ELF-1 (cell line): ENCODE results near the gene THSD4.

ENCODE experiments used
- DNase-seq: peaks from one replicate; pipeline ENCODE4 v3.0.0-alpha.2; 2016; ENCODE audit warnings: low read depth, low spot score

The THSD4 gene

DNA sequence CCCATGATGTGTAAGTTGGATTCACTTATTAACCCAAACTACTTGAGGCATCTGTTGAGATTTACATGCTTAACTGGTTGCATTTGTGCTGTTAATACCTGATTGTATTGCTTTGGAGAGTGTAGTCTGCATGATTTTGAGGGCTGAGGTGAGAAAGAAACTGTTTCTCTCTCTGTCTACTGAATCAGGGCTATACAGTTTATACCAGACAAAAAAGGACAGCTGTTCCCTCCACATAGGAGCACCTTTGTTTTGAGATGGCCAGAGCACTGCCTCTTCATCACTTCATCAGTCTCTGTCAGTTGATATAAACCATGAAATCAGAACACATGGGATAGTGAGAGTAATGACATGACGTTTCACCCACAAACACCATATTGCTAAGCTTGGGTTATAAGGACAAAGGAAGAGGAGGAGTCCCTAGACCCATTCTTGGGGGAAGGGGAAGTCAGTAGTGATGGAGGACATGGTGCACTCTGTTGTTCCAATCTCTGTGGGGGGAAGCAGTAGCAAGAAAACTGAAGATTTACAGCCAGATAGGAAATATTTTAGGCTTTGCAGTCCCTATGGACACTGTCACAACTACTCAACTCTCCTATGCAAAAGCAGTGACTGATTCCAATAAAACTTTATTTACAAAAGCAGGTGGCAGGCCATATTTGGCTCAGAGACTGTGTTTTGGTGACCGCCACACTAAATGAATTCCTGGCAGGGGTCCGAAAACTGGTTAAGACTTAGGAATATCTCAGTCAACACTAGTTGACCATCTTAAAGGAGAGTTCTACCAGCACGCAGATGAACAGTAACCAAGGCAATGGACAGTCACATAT lies 571.2 kb downstream of the THSD4 start:
- no peak for DNase-seq

DNA sequence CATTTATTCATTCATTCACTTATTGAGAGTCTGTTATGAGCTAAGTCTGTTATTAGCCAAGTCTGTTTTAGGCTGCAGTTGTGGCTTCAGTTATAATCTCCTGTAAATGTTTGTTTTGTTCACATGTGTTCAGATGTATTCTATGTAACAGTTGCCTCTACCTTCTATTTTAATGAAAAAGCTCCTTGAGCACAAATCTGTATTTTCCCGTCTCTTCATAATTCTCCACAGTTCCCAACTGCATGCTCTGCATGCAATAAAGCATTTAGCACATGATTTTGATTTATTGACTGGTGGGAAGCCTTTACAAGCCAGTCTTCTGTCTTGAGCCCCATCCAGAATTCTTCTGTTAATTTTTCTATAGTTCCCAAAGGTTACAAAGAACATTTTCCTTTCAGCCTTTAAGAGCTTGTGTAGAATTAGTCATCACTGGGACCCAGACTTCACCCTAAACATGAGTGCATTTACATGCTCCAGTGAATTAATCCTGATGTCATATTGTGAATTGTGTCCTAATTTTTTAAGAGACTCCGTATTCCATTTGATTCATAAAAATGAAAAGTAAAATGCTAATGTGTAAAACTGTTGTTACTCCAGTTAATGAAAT lies 572.7 kb downstream of the THSD4 start:
- no peak for DNase-seq

DNA sequence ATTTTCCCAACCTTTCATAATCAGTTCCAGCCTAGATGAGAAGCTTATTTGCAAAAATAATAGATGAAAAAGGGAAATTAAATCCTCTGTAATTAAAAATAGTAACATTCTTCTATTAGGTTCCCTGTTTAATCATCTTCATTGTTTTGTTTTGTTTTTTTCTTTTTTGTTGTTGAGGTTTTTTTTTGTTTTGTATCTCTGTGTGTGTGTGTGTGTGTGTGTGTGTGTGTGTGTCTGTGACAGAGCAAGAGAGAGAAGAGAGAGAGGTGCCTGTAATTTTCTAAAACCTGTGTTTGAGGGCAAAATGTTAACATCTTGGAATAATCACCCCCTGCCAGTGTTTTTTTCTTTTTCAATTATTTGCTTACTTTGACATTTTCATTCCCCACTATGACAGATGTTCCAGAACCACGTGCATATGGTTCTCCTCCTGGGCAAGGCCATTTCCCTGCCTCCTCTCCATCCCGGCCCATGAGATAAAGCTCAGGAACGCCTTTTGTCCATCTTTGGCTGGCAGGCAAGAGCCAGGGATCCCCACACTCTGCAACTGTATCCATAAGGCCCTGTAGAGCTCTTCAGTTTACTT lies 573.3 kb downstream of the THSD4 start:
- no peak for DNase-seq

DNA sequence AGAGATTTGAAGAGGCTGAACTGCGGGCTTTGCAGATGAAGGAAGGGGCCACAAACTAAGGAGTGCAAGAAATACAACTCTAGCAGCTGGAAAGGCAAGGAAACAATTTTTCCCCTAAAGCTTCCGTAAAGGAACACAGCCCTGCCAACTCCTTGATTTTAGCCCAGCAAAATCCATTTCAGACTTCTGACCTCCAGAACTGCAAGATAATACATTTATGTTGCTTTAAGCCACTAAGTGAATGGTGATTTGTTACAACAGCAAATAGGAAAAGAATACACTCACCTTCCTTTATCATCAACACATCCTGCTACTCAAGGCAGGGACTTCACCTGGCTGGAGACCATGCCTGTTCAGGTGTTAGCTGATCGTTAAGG lies 575.8 kb downstream of the THSD4 start:
- no peak for DNase-seq

DNA sequence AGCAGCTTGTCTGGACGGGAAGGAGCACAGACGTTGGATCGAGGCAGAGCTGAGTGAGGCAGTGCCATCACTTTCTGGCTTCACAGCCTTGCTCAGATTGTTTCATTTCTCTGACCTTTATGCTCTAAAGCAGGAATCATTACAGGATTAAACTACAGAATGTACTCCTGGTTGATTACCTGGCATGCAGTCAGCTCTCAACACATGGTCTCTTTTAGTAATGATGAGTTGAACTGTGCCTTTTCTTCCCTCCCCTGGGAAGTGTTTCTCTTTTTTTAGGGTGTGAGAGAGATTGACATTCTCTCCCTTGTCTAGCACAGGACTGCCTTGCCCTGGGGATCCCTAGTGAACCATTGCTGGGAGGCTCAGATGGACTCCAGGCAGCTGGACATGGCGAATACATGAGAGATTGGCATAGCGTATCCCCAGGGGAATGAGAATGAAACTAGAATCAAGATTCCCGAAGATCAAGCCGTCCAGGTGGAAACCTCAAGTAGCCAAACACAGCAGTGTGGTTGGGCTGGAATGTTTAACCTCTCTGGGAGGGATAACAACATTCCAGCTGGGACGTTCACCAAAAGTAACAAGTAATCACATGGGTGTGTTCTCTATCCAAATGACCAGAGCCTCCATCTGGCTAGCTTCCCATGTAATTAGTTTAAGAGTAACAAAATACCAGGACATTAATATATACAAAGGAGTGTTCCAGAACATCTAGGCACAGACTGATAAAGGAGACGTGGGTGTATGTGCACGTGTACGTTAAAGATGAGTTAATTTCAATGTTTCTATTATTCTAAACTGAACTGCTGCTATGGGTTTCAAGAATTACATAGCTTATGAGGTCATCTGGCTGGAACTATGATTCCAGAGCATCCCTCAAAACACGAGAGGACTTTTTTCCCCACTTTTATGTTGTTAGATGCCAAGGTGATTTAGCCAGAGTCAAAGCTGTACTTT lies 576.5 kb downstream of the THSD4 start:
- peak; percentile 38 for DNase-seq

DNA sequence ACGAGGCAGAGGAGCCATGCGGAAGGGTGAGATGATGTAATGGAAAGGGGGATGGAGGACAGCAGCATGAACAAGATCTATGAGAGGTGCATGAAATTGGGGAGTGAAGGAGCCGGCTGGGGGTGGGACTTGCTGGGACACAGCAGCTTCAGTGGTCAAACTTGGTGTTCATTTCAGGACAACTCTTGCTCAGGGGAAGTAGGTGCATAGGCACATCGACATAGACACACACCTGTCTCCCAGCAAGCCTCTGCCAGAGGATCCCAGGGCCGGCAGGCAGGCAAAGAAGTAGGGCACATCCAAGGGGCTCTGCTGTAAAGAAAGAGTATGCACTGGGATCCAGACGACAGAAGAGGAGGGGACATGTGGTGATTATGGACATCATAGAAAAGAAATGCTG lies 582.0 kb downstream of the THSD4 start:
- DNase-seq, result no peak

DNA sequence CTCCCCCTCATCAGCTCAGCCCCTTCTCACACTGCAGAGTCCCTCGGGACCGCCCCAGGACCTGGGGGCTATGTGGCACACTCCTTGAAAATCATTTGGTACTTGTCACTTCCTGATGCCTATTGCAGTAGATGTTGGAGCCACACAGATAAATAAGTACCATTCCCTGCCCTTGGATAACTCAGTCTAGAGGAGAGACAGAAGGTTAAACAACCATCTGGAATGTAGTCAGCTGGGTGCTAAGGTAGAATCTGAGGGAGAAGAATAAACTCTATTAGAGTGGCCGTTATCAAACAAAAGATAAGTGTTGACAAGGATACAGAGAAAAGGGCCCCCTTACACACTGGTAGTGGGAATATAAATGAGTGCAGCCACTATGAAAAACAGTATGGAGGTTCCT lies 582.8 kb downstream of the THSD4 start:
- no peak for DNase-seq

DNA sequence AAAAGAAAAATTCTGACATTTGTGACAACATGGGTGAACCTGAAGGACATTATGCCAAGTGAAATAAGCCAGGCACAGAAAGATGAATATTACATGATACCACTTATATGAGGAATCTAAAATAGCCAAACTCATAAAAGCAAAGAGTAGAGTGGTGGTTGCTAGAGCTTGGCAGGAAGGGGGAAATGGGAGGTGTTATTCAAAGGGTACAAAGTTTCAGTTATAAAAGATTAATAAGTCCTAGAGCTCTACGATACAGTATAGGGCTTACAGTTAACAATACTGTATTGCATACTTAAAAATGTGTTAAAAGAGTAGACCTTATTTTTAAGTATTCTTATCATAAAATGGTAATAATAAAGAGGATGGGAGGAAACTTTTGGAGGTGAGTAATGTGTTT lies 583.5 kb downstream of the THSD4 start:
- no peak for DNase-seq

DNA sequence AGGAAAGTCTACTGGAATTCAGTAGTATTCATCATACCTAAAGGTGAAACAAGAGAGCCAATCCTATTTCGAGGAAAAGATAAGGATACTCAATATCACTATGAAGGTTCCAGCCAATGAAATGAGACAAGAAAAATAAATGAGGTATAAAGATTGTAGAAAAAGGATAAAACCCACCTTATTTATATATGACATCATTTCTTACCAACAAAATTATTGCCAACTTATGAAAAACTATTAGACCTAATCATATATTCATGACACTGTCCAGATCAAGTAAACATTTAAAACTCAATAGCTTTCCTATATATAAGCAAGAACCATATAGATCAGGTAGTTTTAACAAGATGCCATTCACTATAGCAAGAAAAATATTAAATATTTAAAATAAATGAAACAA lies 584.7 kb downstream of the THSD4 start:
- DNase-seq, result no peak

DNA sequence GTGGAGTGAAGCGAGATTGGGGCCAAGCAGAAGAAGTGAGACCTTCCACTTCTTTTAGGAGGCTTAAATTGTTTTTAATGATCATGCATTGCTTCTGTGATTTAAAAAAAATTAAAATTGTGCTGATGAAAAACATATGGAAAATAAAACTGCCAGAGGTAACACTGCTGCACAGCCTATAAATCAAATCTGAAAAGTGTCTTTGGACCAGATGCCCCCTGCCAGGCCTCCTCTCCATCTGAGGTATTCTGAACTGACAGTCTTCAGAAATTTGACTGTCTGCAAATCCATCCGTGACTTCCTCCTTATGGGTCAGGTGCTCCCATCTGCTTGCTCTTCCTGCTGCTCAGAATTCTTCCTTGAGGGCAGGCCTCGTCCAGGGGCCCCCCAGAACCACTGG lies 586.5 kb downstream of the THSD4 start:
- no peak for DNase-seq

DNA sequence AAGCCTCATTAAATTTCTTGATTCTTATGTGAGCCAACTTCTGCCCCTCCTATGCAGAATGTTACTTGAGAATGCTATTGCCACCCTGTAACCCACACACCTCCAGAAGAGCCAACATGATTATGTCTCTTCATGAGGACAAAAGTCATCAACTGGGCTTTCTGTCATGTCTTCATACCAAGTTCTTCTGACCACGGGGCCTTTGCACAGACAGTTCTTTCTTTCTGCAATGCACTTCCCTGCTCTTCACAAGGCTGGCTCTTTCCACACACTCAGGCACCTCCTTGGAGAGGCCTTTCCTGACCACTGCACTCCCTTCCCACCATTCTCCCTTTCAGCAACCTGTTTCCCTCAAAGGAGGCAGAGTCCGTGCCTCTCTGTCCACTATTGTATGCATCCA lies 587.2 kb downstream of the THSD4 start:
- no peak for DNase-seq

DNA sequence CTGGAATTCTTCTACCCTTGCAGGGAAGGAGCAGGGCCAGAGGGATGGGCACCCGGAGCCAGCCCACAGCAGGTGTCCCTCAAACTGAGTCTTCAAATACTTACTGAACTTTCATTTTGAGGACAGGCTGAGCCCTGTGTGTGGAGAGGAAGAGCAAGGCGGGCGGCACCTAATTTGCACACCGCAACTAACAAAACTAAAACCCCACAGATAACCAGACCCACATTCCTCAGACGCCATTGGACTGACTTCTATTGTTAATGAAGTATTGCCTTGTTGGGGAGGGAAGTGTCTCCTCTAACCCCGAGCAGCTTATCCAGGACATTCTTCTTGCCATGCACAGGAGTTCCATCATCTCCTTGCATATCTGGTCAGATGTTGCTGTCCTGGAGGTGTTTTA lies 589.9 kb downstream of the THSD4 start:
- DNase-seq, result peak; percentile 74

DNA sequence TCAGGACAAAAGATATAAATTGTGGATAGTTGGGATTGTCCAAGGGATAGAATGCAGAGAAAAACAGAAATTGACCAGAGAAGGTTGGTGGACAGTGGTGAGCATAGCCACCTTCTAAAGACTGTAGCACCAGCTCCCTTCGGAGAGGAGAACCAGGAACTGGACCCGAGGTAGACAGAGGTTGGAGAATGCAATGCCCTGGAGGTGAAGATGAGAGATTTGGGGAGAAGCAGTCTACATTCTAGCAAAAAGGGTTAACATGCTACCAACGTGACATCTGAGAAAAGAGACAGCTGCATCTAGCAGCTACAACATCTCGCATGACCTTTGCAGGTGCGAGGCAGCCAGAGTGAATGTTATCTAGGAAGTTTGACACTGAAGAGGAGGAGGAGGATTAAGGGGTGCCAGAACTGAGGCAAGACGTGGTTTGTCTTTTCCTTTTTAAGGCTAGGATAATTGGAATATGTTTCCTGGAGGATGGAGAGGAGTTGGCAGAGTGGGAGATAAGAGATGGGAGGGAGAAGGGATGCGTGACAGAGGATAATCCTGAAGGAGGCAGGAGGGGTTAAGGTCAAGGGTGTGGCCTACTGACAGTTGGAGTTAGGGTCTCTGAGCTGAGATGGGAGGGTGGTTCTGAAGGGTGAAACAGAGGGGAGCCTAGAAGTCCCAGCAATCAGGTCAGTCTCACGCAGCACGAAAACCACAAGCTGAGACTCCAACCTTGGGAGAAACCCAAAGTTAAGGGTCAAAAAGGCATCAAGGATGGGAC lies 591.4 kb downstream of the THSD4 start:
- DNase-seq, result no peak

DNA sequence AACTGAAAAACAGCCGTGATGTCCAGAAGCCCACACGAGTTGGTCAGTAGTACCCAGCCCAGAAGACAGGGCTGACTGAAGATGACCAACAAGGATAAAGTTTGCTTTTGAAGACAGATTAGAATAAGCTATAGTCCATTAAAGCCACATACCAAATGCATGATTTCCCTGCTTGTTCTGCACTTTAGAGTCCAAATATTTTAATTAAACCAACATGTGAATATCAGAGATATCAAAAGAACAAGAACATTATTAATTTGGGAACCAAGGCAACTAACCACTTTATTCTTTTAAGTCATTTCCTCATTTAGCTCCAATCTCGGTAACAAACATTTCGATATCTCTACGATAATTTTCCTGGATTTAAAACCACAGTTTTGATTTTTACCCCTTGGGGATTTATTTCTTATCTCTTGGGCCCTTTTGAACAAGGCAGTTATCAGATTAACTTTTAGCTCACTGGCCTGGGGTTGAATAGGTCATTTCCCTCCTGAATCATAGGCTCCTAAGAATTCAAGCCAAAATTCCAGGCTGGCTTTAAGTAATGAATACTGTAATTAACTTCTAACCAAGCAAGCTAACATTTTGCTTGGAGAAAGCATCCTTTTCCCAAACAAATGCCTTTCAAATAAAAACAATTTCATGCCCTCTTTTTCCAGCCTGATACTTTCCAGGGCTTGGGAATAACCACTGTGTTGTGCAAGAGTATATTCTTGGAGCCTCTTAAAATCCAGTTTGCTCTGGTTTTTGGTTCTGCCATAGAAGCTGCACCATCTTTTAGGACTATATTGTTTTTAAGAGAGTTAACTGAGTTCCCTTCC lies 592.2 kb downstream of the THSD4 start:
- DNase-seq, result no peak

DNA sequence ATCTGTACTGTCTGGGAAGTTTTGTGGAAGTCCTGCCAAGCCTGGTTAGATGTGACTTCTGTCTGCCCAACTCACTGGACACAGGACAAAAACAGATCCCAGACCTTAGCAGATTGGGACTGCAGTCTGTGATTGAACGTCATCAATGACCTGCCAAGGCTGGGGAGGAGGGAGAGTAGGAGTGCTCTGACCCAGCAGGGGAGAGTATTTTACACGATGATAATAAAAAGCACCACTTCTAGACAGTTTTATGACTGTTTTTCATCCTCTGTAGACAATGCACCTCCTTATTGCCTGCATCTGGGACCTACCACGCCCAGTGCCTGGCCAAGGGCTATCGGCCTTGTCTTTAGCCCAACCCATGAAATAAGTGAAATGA lies 592.8 kb downstream of the THSD4 start:
- no peak for DNase-seq

DNA sequence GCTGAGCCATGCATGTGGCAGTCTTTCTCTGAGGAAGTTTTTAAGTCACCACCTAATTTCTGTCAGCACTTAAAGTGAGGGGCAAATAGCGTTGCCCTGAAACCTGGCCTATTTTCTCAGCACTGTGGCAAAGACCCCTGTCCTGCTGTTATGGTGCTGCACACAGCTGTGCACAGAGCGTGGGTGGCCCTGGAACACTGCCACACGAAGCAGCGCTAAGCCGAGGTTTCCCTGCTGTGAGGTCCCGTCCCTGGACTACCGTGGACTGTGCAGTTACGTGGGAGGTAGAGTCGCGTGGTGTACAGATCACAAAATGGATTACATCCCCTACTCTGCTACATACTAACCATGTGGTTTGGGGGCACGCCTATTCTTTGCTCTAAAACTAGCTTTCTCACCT lies 593.5 kb downstream of the THSD4 start:
- no peak for DNase-seq

DNA sequence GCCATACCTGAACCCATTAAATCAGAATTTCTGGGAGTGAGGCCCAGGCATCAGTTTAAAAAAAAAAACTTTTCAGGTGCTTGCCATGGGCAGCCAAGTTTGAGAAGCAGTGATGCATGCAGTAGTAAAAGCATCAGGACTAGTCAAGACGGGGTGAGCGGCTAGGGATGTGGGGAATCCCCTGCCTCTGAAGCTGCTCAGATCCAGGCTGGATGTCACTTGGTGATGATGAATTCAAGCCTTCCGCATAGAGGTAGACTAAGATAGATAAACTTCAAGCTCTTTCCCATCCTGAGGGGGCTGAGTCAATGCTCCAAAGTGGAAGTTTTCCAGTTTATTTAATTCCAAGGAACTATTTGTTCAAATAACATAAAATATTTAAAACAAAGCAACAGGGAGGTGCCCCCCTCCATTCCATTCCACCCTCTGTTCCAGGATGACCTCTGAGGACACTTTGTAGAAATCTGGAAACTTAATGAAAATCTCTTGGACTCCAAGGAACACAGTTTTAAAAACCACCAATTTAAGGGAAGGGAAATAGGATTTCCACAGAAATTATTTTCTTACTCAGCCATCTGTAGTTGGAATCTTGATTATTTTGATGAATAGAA lies 594.6 kb downstream of the THSD4 start:
- no peak for DNase-seq

DNA sequence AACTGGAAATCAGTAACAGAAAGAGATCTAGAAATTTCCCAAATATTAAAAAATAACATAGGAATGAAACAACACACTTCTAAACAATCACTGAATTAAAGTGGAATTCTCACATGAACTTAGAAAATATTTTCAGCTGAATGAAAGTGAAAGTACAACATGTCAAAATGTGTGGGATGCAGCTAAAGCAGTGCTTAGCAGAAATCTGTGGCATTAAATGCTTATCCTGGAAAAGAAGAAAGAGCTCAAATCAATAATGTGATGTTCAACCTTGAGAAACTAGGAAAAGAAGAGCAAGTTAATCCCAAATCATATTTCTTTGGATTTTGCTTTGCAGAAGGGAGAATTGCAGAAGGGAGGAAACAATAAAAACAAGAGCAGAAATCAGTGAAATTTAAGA lies 596.9 kb downstream of the THSD4 start:
- DNase-seq, result no peak

DNA sequence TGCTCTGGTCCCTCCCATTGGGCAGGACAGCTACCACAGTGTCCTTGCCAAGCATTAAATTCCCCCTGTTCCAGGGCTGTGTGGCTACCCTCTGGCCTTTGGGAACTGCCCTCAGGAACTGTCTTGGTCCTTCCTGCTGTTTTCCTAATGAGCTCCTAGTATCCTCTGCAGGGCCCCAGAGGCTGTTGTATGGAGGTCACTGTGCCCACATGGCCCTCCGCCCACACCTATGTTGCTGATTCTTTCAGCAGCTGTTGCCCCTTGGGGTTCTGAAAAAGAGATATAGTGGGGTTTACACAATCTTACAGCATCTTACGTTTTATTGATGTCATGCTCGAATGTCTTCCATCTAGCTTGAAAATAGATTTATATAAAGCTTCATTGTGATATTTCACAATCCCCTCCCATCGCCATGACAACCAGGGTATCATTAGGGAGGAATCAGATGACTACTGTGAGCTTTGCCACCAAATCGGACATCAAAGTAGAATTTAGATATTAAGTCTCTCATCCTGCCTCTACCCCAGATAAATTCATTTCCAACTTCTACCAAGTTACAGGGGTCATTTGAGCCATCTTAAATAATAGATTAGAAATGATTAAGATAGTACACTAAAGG lies 598.0 kb downstream of the THSD4 start:
- no peak for DNase-seq

DNA sequence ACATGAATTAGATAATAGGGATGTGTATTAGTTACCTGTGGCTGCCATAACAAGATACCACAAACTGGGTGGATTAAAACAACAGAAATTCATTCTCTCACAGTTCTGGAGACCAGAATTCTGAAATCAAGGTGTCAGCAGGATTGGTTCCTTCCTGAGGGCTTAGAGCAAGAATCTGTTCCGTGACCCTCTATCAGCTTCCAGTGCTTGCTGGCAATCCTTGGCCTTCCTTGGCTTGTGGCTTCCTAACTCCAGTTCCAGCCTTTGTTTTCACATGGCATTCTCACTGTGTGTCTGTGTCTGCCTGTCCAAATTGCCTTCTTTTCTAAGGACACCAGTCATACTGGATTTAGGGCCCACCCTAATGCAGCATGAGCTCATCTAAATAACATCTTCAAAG lies 600.6 kb downstream of the THSD4 start:
- no peak for DNase-seq
